Stomach (tissue), 9 donors: ENCODE measurements around the gene TANC1. TPM values are rescaled to one million over a fixed set of nuclear protein-coding genes. Genes with fewer than 3 reads are reported as not detected.
A peak's percentile ranks its signal among the peaks of the same experiment; 100 is the strongest.

Experiments used
- DNase-seq, 2 donors: peaks; one replicate each; pipeline versions ENCODE4 v3.0.0 to v3.0.0-alpha.2; 2013 to 2019
- H3K27ac ChIP-seq, 5 donors: fragments of 200-600 bp in 4 of 5; sonication (generic) in 4 of 5; one replicate each; pipeline ENCODE4 v1.5.1; 2013 to 2019; ENCODE audit warnings: mild to moderate bottlenecking in 1 of 5, moderate library complexity in 1 of 5
- H3K27me3 ChIP-seq, 3 donors: fragments of 200-600 bp; sonication (generic); one replicate each; pipeline ENCODE4 v1.5.1; 2017 to 2019; ENCODE audit warnings: mixed run types in 1 of 3
- H3K36me3 ChIP-seq, 4 donors: fragments of 200-600 bp; sonication (generic); 1 replicate in 3 of 4; 2 replicates in 1 of 4; pipeline ENCODE4 v1.5.1; 2016 to 2019
- H3K4me1 ChIP-seq, 4 donors: fragments of 200-600 bp; sonication (generic); one replicate each; pipeline ENCODE4 v1.5.1; 2016 to 2019
- H3K4me3 ChIP-seq, 4 donors: fragments of 200-600 bp; sonication (generic) in 3 of 4; one replicate each; pipeline ENCODE4 v1.5.1; 2016 to 2019; ENCODE audit warnings: mild to moderate bottlenecking in 1 of 4
- H3K9me3 ChIP-seq, 4 donors: fragments of 200-600 bp; sonication (generic); one replicate each; pipeline ENCODE4 v1.5.1; 2016 to 2019
- EP300 ChIP-seq: sonication (generic); formaldehyde crosslinking; IDR thresholded peaks from one replicate; pipeline ENCODE4 v1.6.1; 2017; ENCODE audit warnings: antibody characterized with exemption
- POLR2A ChIP-seq, 4 donors: fragments of 450-650 bp; IDR thresholded peaks; one replicate each; pipeline ENCODE4 v1.6.1; 2016; ENCODE audit warnings: antibody characterized with exemption in 4 of 4, control low read depth in 2 of 4, mild to moderate bottlenecking in 1 of 4, moderate library complexity in 1 of 4
- POLR2AphosphoS5 ChIP-seq, 3 donors: sonication (generic); formaldehyde crosslinking; IDR thresholded peaks; one replicate each; pipeline ENCODE4 v1.6.1; 2016; ENCODE audit warnings: antibody characterized with exemption in 3 of 3
- WGBS, 5 donors: extraction: QIAGEN DNeasy Blood & Tissue Kit in 3 of 5; methylation state at CpG; one replicate each; pipeline versions ENCODE4 v1.1.5 to v1.1.7; 2013 to 2018; 5-methylcytosine and 5-hydroxymethylcytosine counted together
- intact Hi-C: fragments of 100-400 bp; cut with DNase I; formaldehyde crosslinking; loops from one replicate; pipeline ENCODE4 v1.15.1; 2023; ENCODE audit warnings: low total_unique reads
- polyA plus RNA-seq, 3 donors: library from polyadenylated mRNA; stranded (reverse); fragments of 200-250 nt; gene quantifications; one replicate each; pipeline ENCODE4 v1.2.3, GENCODE V29; 2013
- total RNA-seq, 5 donors: library from RNA; depleted of rRNA; stranded (reverse); fragments of >200 nt; gene quantifications; one replicate each; pipeline versions ENCODE4 v1.1.0 to v1.2.3, GENCODE V29; 2014 to 2016
- TF ChIP-seq, protein P1 (sequence below), 7 experiments: fragments of 450-650 bp in 4 of 7; fragments of 200-600 bp in 3 of 7; sonication (generic) in 3 of 7; IDR thresholded peaks; one replicate each; pipeline ENCODE4 v1.5.1; 2016 to 2019; ENCODE audit warnings: antibody characterized with exemption in 7 of 7, control low read depth in 2 of 7, mild to moderate bottlenecking in 1 of 7
- donor health status: healthy with polysubstance abuse.
- donor health status: Bipolar disorder and iron deficiency.
- donor health status: healthy.

The TANC1 gene
- total and polyA plus RNA-seq, 8 donors, result 4.9 to 59.7 (median 37.7) TPM

DNA sequence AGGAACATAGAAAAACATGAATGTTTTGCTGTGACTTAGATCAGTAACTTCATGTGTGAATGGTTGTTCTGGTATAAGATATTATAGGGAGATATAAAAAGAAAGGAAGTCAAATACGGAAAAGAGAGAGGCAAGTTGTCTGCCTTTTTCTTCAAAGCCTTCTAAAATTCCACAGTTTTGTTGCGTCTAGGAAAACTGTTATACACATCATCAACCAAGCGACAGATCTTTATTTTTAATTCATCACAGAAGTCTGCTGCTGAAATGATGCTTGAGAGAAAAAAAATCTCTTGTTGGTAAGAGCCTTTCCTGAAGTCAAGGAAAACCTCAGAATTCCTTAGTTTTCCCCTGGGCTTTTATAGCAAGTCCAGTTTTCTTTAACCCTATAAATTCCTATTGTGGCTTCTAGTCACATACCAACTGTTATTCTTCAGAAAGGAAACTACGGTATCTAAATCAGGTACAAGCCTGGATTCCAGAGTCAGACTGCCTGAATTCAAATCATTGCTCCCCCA lies 36.3 kb upstream of the TANC1 start:
- H3K9me3 ChIP-seq, result no peaks in the 10 kb centered on the region
- no peak for DNase-seq

DNA sequence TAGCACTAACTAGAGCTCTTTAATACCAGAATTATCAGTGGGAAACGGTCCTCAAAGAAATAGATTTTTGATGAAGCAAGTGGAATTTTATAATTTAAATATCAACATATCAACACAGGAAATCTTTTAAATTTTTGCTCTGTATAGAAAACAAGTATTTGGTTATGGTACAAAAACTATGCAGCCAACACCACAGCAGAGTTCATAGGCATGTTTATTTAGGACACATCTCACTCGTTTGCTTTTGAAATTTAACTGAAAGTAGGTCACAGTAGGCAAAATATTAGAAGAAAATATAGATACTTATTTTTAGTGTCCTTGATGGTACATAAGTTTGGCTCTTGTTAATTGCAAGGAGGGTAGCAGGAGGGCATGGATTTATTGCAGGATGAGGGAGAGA lies 34.3 kb upstream of the TANC1 start:
- Histone ChIP-seq H3K4me3 (no peak overlapping the region), H3K27me3 (no peaks in the 10 kb centered on the region), H3K36me3 (no peaks in the 10 kb centered on the region), H3K9me3 (peaks cover 0 to 4% (median 0%) of the 10 kb centered on the region in 4 donors), H3K4me1 (no peaks in the 10 kb centered on the region), H3K27ac (no peak overlapping the region)
- WGBS, 5 donors, result 53 to 62% (median 59%) methylated on average over 2 of the region's 2 CpGs
- no peak for TF ChIP-seq EP300
- no peak for TF ChIP-seq POLR2A (IDR thresholded peaks at IDR 0.05)
- no peak for TF ChIP-seq POLR2AphosphoS5 (IDR thresholded peaks at IDR 0.05)
- TF ChIP-seq, protein P1, sequence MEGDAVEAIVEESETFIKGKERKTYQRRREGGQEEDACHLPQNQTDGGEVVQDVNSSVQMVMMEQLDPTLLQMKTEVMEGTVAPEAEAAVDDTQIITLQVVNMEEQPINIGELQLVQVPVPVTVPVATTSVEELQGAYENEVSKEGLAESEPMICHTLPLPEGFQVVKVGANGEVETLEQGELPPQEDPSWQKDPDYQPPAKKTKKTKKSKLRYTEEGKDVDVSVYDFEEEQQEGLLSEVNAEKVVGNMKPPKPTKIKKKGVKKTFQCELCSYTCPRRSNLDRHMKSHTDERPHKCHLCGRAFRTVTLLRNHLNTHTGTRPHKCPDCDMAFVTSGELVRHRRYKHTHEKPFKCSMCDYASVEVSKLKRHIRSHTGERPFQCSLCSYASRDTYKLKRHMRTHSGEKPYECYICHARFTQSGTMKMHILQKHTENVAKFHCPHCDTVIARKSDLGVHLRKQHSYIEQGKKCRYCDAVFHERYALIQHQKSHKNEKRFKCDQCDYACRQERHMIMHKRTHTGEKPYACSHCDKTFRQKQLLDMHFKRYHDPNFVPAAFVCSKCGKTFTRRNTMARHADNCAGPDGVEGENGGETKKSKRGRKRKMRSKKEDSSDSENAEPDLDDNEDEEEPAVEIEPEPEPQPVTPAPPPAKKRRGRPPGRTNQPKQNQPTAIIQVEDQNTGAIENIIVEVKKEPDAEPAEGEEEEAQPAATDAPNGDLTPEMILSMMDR (IDR thresholded peaks at IDR 0.05), result no peak
- intact Hi-C loops, result no loop called here
- no peak for DNase-seq

More for the DNA sequence above, 36.3 kb upstream of the TANC1 start:
- no peaks in the 10 kb centered on the region for H3K4me1 ChIP-seq
- no peak overlapping the region for H3K4me3 ChIP-seq
- TF ChIP-seq, protein P1 (IDR thresholded peaks at IDR 0.05), result no peak
- TF ChIP-seq EP300, result no peak
- TF ChIP-seq POLR2A (IDR thresholded peaks at IDR 0.05), result no peak
- no peak for TF ChIP-seq POLR2AphosphoS5 (IDR thresholded peaks at IDR 0.05)
- WGBS, 5 donors, result 69 to 91% (median 85%) methylated on average over 4 of the region's 4 CpGs
- H3K36me3 ChIP-seq, result no peaks in the 10 kb centered on the region
- intact Hi-C loops, result no loop called here
- no peak overlapping the region for H3K27ac ChIP-seq
- no peaks in the 10 kb centered on the region for H3K27me3 ChIP-seq

- intact Hi-C loops, result no loop called here
- Histone ChIP-seq H3K4me1 (peaks cover 0 to 4% (median 0%) of the 10 kb centered on the region in 4 donors), H3K27ac (no peak overlapping the region), H3K4me3 (no peak overlapping the region), H3K27me3 (no peaks in the 10 kb centered on the region), H3K36me3 (no peaks in the 10 kb centered on the region), H3K9me3 (peaks cover 0 to 4% (median 0%) of the 10 kb centered on the region in 4 donors)
- DNase-seq, result no peak
- TF ChIP-seq EP300 (no peak), POLR2AphosphoS5 (IDR thresholded peaks at IDR 0.05) (no peak), POLR2A (IDR thresholded peaks at IDR 0.05) (no peak)
- TF ChIP-seq, protein P1 (IDR thresholded peaks at IDR 0.05), result no peak
- WGBS, 5 donors, result 97 to 100% (median 98%) methylated on average over 3 of the region's 3 CpGs
These were observed 32.8 kb upstream of the TANC1 start for GRCh38 chr2:158935617-158936016.

GRCh38 chr2:158936978-158937377 lies 31.5 kb upstream of the TANC1 start:
- H3K36me3 ChIP-seq, result no peaks in the 10 kb centered on the region
- no peak overlapping the region for H3K4me3 ChIP-seq
- H3K9me3 ChIP-seq, result peaks cover 0 to 4% (median 0%) of the 10 kb centered on the region in 4 donors
- no peak overlapping the region for H3K27ac ChIP-seq
- H3K27me3 ChIP-seq, result no peaks in the 10 kb centered on the region
- intact Hi-C loops, result no loop called here
- WGBS, 5 donors, result 62 to 79% (median 73%) methylated on average over 2 of the region's 2 CpGs
- peak in 1 of 2 donors; percentile 66 for DNase-seq
- TF ChIP-seq POLR2AphosphoS5 (IDR thresholded peaks at IDR 0.05), result peak; percentile 20 to 75 (median 61)
- TF ChIP-seq, protein P1 (IDR thresholded peaks at IDR 0.05), result no peak
- peaks cover 0 to 7% (median 0%) of the 10 kb centered on the region in 4 donors for H3K4me1 ChIP-seq
